ENCODE results near the gene CYP4Z1. TPM values are rescaled to one million over a fixed set of nuclear protein-coding genes. Genes with fewer than 3 reads are reported as not detected.
"Not testable (repeated sequence)": the region's sequence is repeated elsewhere in the genome, so short reads cannot be mapped to it uniquely, and the experiment has no call there.

Gene CYP4Z1
- polyA plus RNA-seq: 1 to 10 TPM in 1 of 3 donors, under 1 TPM in 1, not detected in 1; 0.51 to 1.0 TPM

DNA sequence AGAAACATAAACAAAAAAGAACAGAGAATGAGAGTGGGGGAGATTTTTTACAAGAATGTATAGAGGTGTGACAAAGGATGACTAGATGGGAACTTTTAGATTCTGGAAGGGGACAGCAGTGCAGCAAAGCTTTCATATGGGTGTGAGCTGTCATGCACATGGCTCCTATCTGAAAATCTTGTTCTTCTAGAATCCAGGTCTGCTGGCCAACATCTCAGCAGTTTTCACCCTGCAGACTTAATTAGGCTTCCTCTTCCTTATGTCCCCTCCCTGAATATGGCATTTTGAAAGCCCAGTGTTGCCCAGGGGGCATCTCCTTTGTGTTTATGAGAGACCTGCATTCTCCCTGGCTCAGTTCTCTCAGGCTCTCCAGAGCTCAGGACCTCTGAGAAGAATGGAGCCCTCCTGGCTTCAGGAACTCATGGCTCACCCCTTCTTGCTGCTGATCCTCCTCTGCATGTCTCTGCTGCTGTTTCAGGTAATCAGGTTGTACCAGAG is at the start of gene CYP4Z1:
CYP4Z1 (plus strand) TSS at position 135 of the 498 bp plus-strand sequence; CDS start at position 395, 260 bp downstream.
- no peak within 1 kb of the TSS for H3K27ac ChIP-seq (ENCODE audit: low read depth, low read length)

- H3K27ac ChIP-seq (ENCODE audit: low read depth, low read length): no peak overlapping the region
- 54 to 66% (median 57%) methylated on average over 2 of the region's 2 CpGs for WGBS, 3 donors
These were observed 46.0 kb upstream of the CYP4Z1 start for GRCh38 chr1:47021070-47021469.

- 1 to 4% (median 2%) methylated on average over 49 of the region's 49 CpGs for WGBS, 3 donors
- H3K27ac ChIP-seq (ENCODE audit: low read depth, low read length): no peak within 1 kb of the TSS
These were observed 43.5 kb upstream of the CYP4Z1 start, which contains the start of gene CYP4X1 for GRCh38 chr1:47023268-47024140. Gene CYP4X1 (plus strand): TSS chr1:47023669. CDS start chr1:47023818, 149 bp downstream.

GRCh38 chr1:47024141-47024801 is 42.8 kb upstream of the CYP4Z1 start:
- WGBS, 3 donors: 32 to 34% (median 34%) methylated on average over 8 of the region's 8 CpGs
- H3K27ac ChIP-seq (ENCODE audit: low read depth, low read length): no peak overlapping the region

DNA sequence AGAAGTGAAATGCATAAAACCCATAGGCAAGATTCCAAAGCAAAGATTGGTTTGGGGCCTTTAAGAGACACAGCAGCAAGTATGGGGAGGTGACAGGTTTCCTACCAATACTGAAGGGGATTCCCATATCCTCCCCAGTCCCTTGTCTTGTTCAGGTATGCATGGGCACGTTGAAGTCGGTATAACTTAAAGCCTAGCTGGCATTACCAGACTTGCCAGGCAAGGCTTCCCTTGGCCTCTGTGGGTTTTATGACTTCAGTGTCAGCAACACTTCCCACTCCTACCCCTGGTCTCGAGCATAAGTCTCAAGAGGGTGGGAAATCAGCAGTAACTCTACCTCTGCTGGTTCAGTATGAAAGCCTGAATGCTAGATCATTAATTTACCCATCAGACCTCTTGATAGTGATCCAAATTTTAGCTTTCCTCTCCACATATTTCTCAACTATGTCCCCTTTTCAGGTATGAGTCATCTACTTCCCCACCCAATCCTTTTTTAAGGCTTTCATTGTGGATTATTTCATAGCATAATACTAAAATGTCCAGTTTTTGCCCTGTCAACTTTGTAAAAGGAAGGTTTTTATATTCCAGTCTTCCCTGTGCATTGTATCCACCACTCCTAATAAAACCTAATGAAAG is 36.7 kb upstream of the CYP4Z1 start:
- no peak overlapping the region for H3K27ac ChIP-seq (ENCODE audit: low read depth, low read length)
- 61 to 80% (median 70%) methylated on average over 3 of the region's 3 CpGs for WGBS, 3 donors

DNA sequence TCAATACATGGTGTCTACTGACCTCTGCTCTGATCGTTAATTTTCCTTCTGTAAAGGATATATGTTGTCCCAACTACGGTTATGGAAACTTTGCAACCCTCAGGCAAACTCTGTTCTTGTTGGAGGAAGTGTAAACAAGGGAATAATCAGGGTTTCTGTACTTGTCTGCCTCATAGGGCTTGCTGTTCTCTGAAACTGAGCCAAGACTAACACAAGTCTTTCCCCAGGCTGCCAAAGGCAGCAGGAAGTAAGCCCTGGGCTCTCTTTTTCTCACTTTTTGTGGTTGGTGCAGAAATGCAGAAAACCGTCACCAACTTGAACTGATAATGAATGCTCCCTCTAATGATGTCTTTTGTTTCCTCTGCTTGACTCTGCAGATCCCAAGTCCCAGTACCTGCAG is 36.0 kb upstream of the CYP4Z1 start:
- no peak overlapping the region for H3K27ac ChIP-seq (ENCODE audit: low read depth, low read length)
- 20 to 47% (median 37%) methylated on average over 3 of the region's 3 CpGs for WGBS, 3 donors

DNA sequence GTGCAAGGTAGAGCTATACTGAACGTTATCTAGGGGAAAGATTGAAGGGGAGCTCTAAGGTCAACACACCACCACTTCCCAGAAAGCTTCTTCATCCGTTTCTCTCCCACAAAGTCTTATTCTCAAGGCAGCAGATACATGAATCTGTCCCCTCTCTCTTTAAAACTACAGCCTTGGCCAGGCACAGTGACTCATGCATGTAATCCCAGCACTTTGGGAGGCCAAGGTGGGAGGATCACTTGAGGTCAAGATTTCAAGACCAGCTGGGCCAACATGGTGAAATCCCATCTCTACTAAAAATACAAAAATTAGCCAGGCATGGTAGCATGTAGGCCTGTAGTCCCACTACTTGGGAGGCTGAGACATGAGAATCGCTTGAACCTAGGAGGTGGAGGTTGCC is 35.4 kb upstream of the CYP4Z1 start:
- WGBS, 3 donors: 56 to 72% (median 67%) methylated on average over 3 of the region's 3 CpGs
- H3K27ac ChIP-seq (ENCODE audit: low read depth, low read length): no peak overlapping the region

DNA sequence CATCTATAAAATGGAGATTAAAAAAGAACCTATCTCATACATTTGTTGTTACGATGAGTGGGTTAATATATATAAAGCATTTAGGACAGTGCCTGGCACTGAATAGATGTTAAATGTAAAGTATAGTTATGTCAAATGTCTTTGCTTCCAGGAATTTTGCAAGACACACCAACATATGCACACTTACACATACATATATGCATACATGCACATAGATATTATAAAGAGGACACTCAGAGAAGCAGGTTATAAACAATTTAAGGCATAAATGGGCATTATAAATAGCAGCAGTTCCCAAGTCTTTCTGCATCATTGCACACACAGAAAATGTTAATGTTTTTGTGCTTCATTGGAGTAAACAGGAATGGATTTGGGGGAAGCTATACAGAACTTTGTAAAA is 30.3 kb upstream of the CYP4Z1 start:
- H3K27ac ChIP-seq (ENCODE audit: low read depth, low read length): no peak overlapping the region
- WGBS, 3 donors: 84 to 92% (median 91%) methylated on average over 1 of the region's 1 CpG

GRCh38 chr1:47059376-47059775 is 7.7 kb upstream of the CYP4Z1 start:
- 56 to 80% (median 73%) methylated on average over 1 of the region's 1 CpG for WGBS, 3 donors
- H3K27ac ChIP-seq (ENCODE audit: low read depth, low read length): no peak overlapping the region

DNA sequence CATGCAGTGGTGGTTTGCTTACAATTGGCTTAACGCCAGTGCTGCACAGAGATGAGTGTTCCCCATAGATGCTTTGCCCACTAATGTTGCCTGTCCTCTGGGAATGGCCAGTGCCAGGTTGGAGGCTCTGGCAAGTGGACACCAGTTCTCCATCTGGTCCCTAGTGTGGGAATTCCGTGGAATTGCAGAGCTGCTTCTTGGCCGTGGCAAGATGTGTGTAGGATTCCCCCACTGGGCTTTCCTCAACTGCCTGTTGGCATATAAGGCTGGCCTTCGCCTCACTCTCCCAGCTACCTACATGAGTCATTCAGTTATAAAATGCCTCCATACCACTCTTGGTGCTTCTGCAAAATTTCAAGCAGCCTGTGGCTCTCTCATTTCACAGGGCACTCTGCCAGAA is 2.0 kb downstream of the CYP4Z1 start:
- not testable (repeated sequence) for H3K27ac ChIP-seq (ENCODE audit: low read depth, low read length)

GRCh38 chr1:47069509-47069908 is 2.5 kb downstream of the CYP4Z1 start:
- H3K27ac ChIP-seq (ENCODE audit: low read depth, low read length): not testable (repeated sequence)

More for the DNA sequence above, 2.0 kb downstream of the CYP4Z1 start:
- 67 to 68% (median 67%) methylated on average over 4 of the region's 4 CpGs for WGBS, 3 donors

DNA sequence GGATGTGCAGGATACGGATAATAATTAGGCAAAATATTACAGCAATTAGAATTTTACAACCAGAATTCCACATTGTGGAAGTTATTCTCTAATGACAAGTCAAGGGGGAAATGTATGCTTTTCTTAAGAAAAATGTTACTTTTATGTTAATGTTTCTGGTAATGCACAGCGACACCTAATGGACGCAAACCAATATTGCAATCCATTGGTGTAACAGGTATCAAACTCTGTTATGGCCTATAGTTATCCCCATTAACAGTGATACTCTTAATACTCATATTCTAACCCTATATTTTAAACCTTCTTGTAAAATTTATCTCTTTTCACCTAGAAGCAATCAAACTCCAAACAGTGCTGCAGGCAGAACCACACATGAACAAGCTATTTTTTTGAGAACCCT is 22.3 kb downstream of the CYP4Z1 start:
- not testable (repeated sequence) for H3K27ac ChIP-seq (ENCODE audit: low read depth, low read length)
- 5 to 7% (median 6%) methylated on average over 3 of the region's 3 CpGs for WGBS, 3 donors

DNA sequence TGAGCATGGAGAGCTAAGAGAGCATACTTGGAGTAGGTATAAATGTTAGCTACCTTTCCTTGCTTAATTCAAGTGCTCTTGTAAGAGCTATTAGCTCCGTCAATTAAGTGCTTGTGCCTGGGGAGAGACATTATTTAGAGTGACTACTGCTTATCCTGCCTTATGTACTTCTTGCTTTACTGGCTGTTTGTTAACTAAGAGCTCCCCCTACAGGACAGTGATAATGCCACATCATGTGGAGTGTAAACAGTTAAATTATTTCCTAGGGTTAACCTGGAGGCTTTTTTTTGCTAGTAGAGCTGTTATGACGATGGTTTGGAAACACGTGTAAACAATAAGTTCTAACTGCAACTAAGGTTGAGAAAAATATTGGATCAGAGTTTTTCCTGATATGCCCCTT is 24.4 kb downstream of the CYP4Z1 start:
- WGBS, 3 donors: 22 to 27% (median 27%) methylated on average over 3 of the region's 3 CpGs
- H3K27ac ChIP-seq (ENCODE audit: low read depth, low read length): not testable (repeated sequence)

DNA sequence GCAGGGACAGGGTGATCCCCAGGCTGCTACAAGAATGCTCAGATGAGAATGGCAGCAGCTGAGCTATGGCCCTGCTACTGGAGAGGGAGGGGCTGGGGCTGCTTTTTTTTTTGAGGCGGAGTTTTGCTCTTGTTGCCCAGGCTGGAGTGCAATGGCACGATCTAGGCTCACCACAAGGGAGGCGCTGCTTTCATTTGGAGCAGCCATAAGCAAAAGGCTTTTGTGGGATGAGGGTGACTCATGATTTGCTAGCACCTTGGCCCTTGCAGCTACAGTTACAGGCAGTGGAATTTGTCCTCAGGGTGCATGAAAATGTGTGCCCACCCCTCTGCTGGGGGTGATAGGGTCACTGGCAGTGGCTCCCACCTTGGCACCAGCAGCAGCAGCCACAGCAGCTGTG is 37.8 kb downstream of the CYP4Z1 start:
- no peak overlapping the region for H3K27ac ChIP-seq (ENCODE audit: low read depth, low read length)
- 79 to 95% (median 94%) methylated on average over 3 of the region's 3 CpGs for WGBS, 3 donors

GRCh38 chr1:47106792-47107191 is 39.8 kb downstream of the CYP4Z1 start:
- WGBS, 3 donors: 70 to 80% (median 73%) methylated on average over 3 of the region's 3 CpGs

DNA sequence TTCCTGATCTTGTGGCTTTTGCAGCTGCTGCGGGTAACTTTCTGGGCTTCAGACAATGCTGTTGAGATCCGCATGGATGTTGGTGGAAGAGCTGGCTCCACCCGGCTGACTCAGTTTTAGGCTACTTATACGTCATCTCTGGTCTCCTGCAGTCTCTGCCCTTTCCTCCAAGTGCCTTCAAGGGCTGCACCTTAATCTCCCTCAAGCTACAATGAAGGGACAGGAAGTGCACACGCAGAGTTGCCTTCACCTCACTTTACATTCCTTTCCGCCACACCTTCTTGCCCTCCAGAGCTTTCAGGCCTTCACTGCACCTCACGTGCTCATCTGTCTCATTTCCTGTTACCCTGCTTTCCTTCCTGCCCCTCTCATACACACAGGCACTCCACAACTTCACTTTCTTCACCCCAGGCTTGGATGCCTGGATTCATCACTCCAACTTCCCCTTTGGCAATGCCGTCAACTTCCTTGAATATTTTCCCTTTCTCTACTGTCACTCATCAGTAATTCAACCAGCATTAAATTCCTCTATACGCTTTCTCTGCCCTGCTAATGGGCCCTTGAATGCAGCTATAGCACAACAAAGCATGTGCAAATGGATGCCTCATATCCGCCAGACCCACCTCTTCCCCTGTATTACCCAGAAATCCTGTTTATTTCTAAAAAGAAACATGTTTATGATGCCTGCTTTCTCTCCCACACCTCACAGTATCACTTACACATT is 41.0 kb downstream of the CYP4Z1 start:
- 51 to 58% (median 55%) methylated on average over 8 to 10 of the region's 10 CpGs for WGBS, 3 donors
- H3K27ac ChIP-seq (ENCODE audit: low read depth, low read length): not testable (repeated sequence)

More at GRCh38 chr1:47106792-47107191, 39.8 kb downstream of the CYP4Z1 start:
- H3K27ac ChIP-seq (ENCODE audit: low read depth, low read length): no peak overlapping the region

DNA sequence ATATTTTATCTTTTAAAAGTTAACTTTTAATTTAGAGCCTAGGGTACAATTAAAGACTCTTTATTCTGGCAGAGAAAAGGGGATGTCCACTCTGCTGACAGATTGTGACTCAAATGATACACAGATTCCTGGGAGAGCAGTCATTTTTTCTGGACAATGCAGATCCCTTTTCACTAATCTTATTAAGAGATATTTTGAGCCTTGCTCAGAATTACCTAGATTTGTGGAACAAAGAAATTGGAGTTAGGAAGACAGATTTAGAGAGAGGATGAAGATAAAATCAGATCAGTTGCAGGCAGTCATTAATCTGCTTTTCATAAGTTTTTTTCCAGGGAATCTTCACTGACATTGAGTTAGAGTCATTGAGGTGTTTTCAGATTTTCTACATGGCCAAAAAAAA is 42.5 kb downstream of the CYP4Z1 start:
- H3K27ac ChIP-seq (ENCODE audit: low read depth, low read length): not testable (repeated sequence)

- WGBS, 3 donors: 77 to 89% (median 88%) methylated on average over 4 of the region's 4 CpGs
- no peak overlapping the region for H3K27ac ChIP-seq (ENCODE audit: low read depth, low read length)
These were observed 46.1 kb downstream of the CYP4Z1 start for GRCh38 chr1:47113178-47113577.

Measured in adipose tissue (tissue), 3 donors.